MCF 10A (cell line): ENCODE results near the gene ASGR2. TPM values are rescaled to one million over a fixed set of nuclear protein-coding genes. Genes with fewer than 3 reads are reported as not detected.

Source experiments
- BruUV-seq: library from RNA; stranded (reverse); fragments of 400-500 nt; replicated peaks from 2 replicates; lab custom pipeline; 2021; lab: Mats Ljungman, UMichigan
- CTCF ChIA-PET: fragments of 300-600 bp; sonication (Branson Sonifier 250); formaldehyde crosslinking; extraction: SDS; loops from one replicate; lab custom pipeline; 2021; ENCODE audit warnings: antibody characterized with exemption, inconsistent platforms; lab: Yijun Ruan, JAX
- POLR2A ChIA-PET: fragments of 300-600, 350-650 bp; sonication (Branson Sonifier 250); formaldehyde crosslinking; extraction: SDS; loops from one replicate; lab custom pipeline; 2020; ENCODE audit warnings: antibody characterized with exemption, inconsistent platforms; lab: Yijun Ruan, JAX
- DNase-seq: peaks from one replicate; pipeline ENCODE4 v3.0.0-alpha.2; 2018; ENCODE audit not compliant: unreplicated experiment
- H3K27ac Mint-ChIP-seq: one replicate; pipeline ENCODE4 v1.8.0; 2022; ENCODE audit warnings: mild to moderate bottlenecking, low read depth, mixed read lengths; ENCODE audit not compliant: unreplicated experiment
- H3K27me3 Mint-ChIP-seq: one replicate; pipeline ENCODE4 v1.8.0; 2022; ENCODE audit warnings: mixed read lengths; ENCODE audit not compliant: insufficient read depth, unreplicated experiment
- H3K36me3 Mint-ChIP-seq: one replicate; pipeline ENCODE4 v1.8.0; 2022; ENCODE audit warnings: mild to moderate bottlenecking, moderate library complexity, mixed read lengths; ENCODE audit not compliant: insufficient read depth, unreplicated experiment
- H3K4me1 Mint-ChIP-seq: one replicate; pipeline ENCODE4 v1.8.0; 2022; ENCODE audit warnings: mixed read lengths; ENCODE audit not compliant: insufficient read depth, unreplicated experiment
- H3K4me3 Mint-ChIP-seq: one replicate; pipeline ENCODE4 v1.8.0; 2022; ENCODE audit warnings: mild to moderate bottlenecking, moderate library complexity, mixed read lengths; ENCODE audit not compliant: unreplicated experiment
- H3K9me3 Mint-ChIP-seq: one replicate; pipeline ENCODE4 v1.8.0; 2022; ENCODE audit warnings: mixed read lengths; ENCODE audit not compliant: unreplicated experiment
- CTCF ChIP-seq: fragments of 200-600 bp; IDR thresholded peaks from one replicate; pipeline ENCODE4 v1.8.0; 2022; ENCODE audit warnings: antibody characterized with exemption, mild to moderate bottlenecking; ENCODE audit not compliant: unreplicated experiment
- intact Hi-C: fragments of 100-400 bp; cut with micrococcal nuclease; formaldehyde crosslinking; loops from 2 replicates; pipeline ENCODE4 v1.14.1; 2022
- total RNA-seq: library from RNA; stranded (reverse); gene quantifications from 2 replicates; pipeline ENCODE4 v1.2.3, GENCODE V29; 2022

The ASGR2 gene
- total RNA-seq, 1 experiment from 2014 or later: not detected

GRCh38 chr17:7147772-7148171 lies 33.1 kb upstream of the ASGR2 start:
- ChIA-PET CTCF (interaction anchor here (1.5 to 2.3 kb wide), 2 partner anchors 11 to 30 kb away, joined by 5 to 15 read pairs; no protein-coding TSS in a partner anchor), POLR2A (no interaction called here)
- TF ChIP-seq CTCF: no peak
- no peak for DNase-seq
- Mint-ChIP-seq H3K4me3 (no peak overlapping the region), H3K4me1 (no peaks in the 10 kb centered on the region), H3K27ac (no peak overlapping the region), H3K36me3 (no peaks in the 10 kb centered on the region), H3K27me3 (peaks cover 14% of the 10 kb centered on the region), H3K9me3 (no peaks in the 10 kb centered on the region)
- no TSS peak for BruUV-seq
- intact Hi-C loops: no loop called here

GRCh38 chr17:7146115-7146514 lies 31.5 kb upstream of the ASGR2 start:
- ChIA-PET POLR2A (no interaction called here), CTCF (interaction anchor here (1.9 kb wide), 1 partner anchor 9 kb away, joined by 12 read pairs; no protein-coding TSS in a partner anchor)
- Mint-ChIP-seq H3K36me3 (no peaks in the 10 kb centered on the region), H3K27me3 (peaks cover 22% of the 10 kb centered on the region), H3K9me3 (no peaks in the 10 kb centered on the region), H3K27ac (no peak overlapping the region), H3K4me3 (no peak overlapping the region), H3K4me1 (no peaks in the 10 kb centered on the region)
- intact Hi-C loops: no loop called here
- no TSS peak for BruUV-seq
- no peak for DNase-seq
- no peak for TF ChIP-seq CTCF

GRCh38 chr17:7144213-7144612 lies 29.6 kb upstream of the ASGR2 start:
- no TSS peak for BruUV-seq
- Mint-ChIP-seq H3K36me3 (no peaks in the 10 kb centered on the region), H3K27me3 (peaks cover 33% of the 10 kb centered on the region), H3K9me3 (no peaks in the 10 kb centered on the region), H3K4me1 (no peaks in the 10 kb centered on the region), H3K27ac (no peak overlapping the region), H3K4me3 (no peak overlapping the region)
- CTCF ChIA-PET: interaction anchor here (1.6 kb wide), 1 partner anchor 98 kb away, joined by 9 read pairs; no protein-coding TSS in a partner anchor
- intact Hi-C loops: no loop called here
- DNase-seq: no peak
- POLR2A ChIA-PET: no interaction called here
- no peak for TF ChIP-seq CTCF

- no peak overlapping the region for H3K27ac Mint-ChIP-seq
- intact Hi-C loops: no loop called here
- H3K4me3 Mint-ChIP-seq: no peak overlapping the region
- H3K9me3 Mint-ChIP-seq: no peaks in the 10 kb centered on the region
- BruUV-seq: no TSS peak
- ChIA-PET POLR2A (no interaction called here), CTCF (interaction anchor here (2.6 to 7.7 kb wide), 2 partner anchors 90 to 95 kb away, joined by 18 to 124 read pairs; partner anchors contain the start of gene SLC16A11)
- H3K4me1 Mint-ChIP-seq: no peaks in the 10 kb centered on the region
- H3K27me3 Mint-ChIP-seq: peaks cover 35% of the 10 kb centered on the region
- no peaks in the 10 kb centered on the region for H3K36me3 Mint-ChIP-seq
- DNase-seq: no peak
- TF ChIP-seq CTCF: no peak
Measured at GRCh38 chr17:7141824-7142223, 27.2 kb upstream of the ASGR2 start.
